Body of pancreas (tissue), 4 donors: ENCODE measurements around the gene CYP4F11.
"Not testable (repeated sequence)": the region's sequence is repeated elsewhere in the genome, so short reads cannot be mapped to it uniquely, and the experiment has no call there.

Experiments
- CTCF ChIP-seq, 7 experiments: fragments of 450-650 bp in 4 of 7; fragments of 200-600 bp in 3 of 7; sonication (generic) in 3 of 7; IDR thresholded peaks; one replicate each; pipeline ENCODE4 v1.5.1; 2016 to 2019; ENCODE audit warnings: antibody characterized with exemption in 7 of 7
- POLR2A ChIP-seq, 3 donors: fragments of 450-650 bp; IDR thresholded peaks; one replicate each; pipeline ENCODE4 v1.6.1; 2016; ENCODE audit warnings: antibody characterized with exemption in 3 of 3, mild to moderate bottlenecking in 2 of 3

GRCh38 chr19:15972043-15972442, 37.7 kb upstream of the CYP4F11 start:
- not testable (repeated sequence) for TF ChIP-seq CTCF, POLR2A (IDR thresholded peaks at IDR 0.05)
